ENCODE measurements around the gene SPATA31C1. TPM values are rescaled to one million over a fixed set of nuclear protein-coding genes. Genes with fewer than 3 reads are reported as not detected.

SPATA31C1 gene
- total and polyA plus RNA-seq, 2 of the 8 experiments (the other 6 are each of a cell fraction or from before 2014, with no cell fraction given) = 0.15 TPM; not detected in 1

Other genes with a start within 250 kb of the SPATA31C1 start
- 34.4 and 38.2 TPM in 2 replicates for gene CTSL, start 191.8 kb upstream of the SPATA31C1 start, total RNA-seq (2021; fragmentation: NEBNext Ultra II Directional; extraction: Animal tissue kit (Norgen Biotek cat#: 25700))
- 25.2 and 34.2 TPM in 2 replicates for gene CTSL, start 191.8 kb upstream of the SPATA31C1 start, polyA plus RNA-seq (2011; rRNA removed)
- 0.09 TPM in 1 of 2 replicates, not detected in the other for gene SPATA31E1, start 35.1 kb upstream of the SPATA31C1 start, total RNA-seq (2021; fragmentation: NEBNext Ultra II Directional; extraction: Animal tissue kit (Norgen Biotek cat#: 25700))
- 0.05 and 0.09 TPM in 2 replicates for gene SPATA31E1, start 35.1 kb upstream of the SPATA31C1 start, polyA plus RNA-seq (2011; rRNA removed)
- gene CDK20, start 56.6 kb downstream of the SPATA31C1 start, total RNA-seq (2021; fragmentation: NEBNext Ultra II Directional; extraction: Animal tissue kit (Norgen Biotek cat#: 25700)) = 3.9 and 4.1 TPM in 2 replicates
- 7.8 and 8.5 TPM in 2 replicates for gene CDK20, start 56.6 kb downstream of the SPATA31C1 start, polyA plus RNA-seq (2011; rRNA removed)
- gene SPATA31C2, start 220.5 kb downstream of the SPATA31C1 start, total RNA-seq (2021; fragmentation: NEBNext Ultra II Directional; extraction: Animal tissue kit (Norgen Biotek cat#: 25700)) = 0.15 and 0.20 TPM in 2 replicates
- gene SPATA31C2, start 220.5 kb downstream of the SPATA31C1 start, polyA plus RNA-seq (2011; rRNA removed) = 0.17 and 0.35 TPM in 2 replicates